Liver (tissue), 9 donors: ENCODE results near the gene SEMA5A. TPM values are rescaled to one million over a fixed set of nuclear protein-coding genes. Genes with fewer than 3 reads are reported as not detected.

Experiments
- DNase-seq: peaks from one replicate; pipeline ENCODE4 v3.0.0-alpha.2; 2017; ENCODE audit warnings: low spot score
- H3K27ac ChIP-seq, 2 donors: one replicate each; pipeline ENCODE4 v1.7.0; 2013; ENCODE audit warnings: inconsistent platforms in 2 of 2, low read length in 2 of 2, control low read depth in 1 of 2, low read depth in 1 of 2, mild to moderate bottlenecking in 1 of 2
- H3K27me3 ChIP-seq, 4 donors: one replicate each; pipeline versions ENCODE4 v1.6.1 to v1.7.0; 2013; ENCODE audit warnings: low read length in 3 of 4, inconsistent platforms in 1 of 4, mild to moderate bottlenecking in 1 of 4, moderate library complexity in 1 of 4; ENCODE audit not compliant: control insufficient read depth in 4 of 4, insufficient read depth in 4 of 4
- H3K36me3 ChIP-seq, 4 donors: one replicate each; pipeline versions ENCODE4 v1.6.1 to v1.7.0; 2013; ENCODE audit warnings: low read length in 3 of 4, mild to moderate bottlenecking in 3 of 4, low read depth in 1 of 4, moderate library complexity in 1 of 4; ENCODE audit not compliant: control insufficient read depth in 4 of 4, insufficient read depth in 3 of 4
- H3K4me1 ChIP-seq, 4 donors: one replicate each; pipeline versions ENCODE4 v1.6.1 to v1.7.0; 2013; ENCODE audit warnings: low read length in 3 of 4, mild to moderate bottlenecking in 3 of 4, moderate library complexity in 1 of 4; ENCODE audit not compliant: control insufficient read depth in 4 of 4, insufficient read depth in 4 of 4
- H3K4me3 ChIP-seq, 3 donors: one replicate each; pipeline versions ENCODE4 v1.6.1 to v1.7.0; 2013; ENCODE audit warnings: low read length in 3 of 3, control low read depth in 1 of 3, low read depth in 1 of 3, mild to moderate bottlenecking in 1 of 3
- H3K9ac ChIP-seq, 2 donors: one replicate each; pipeline ENCODE4 v1.7.0; 2013; ENCODE audit warnings: low read length in 2 of 2, mild to moderate bottlenecking in 2 of 2, moderate library complexity in 2 of 2, control low read depth in 1 of 2, low read depth in 1 of 2
- H3K9me3 ChIP-seq, 4 donors: one replicate each; pipeline versions ENCODE4 v1.6.1 to v1.7.0; 2013; ENCODE audit warnings: low read length in 3 of 4; ENCODE audit not compliant: control insufficient read depth in 4 of 4
- ATF3 ChIP-seq: IDR thresholded peaks from 2 replicates; pipeline ENCODE4 v1.6.1; 2016; ENCODE audit warnings: antibody characterized with exemption
- CTCF ChIP-seq: fragments of 150-350 bp; IDR thresholded peaks from 2 replicates; pipeline ENCODE4 v1.5.1; 2017; ENCODE audit warnings: improper control_type of control experiment, low read depth, low read length; ENCODE audit not compliant: missing input control
- EGR1 ChIP-seq, 2 donors: IDR thresholded peaks; 2 replicates each; pipeline ENCODE4 v1.6.1; 2016 to 2018; ENCODE audit warnings: antibody characterized with exemption in 2 of 2, low read depth in 2 of 2
- FOXA1 ChIP-seq: IDR thresholded peaks from 2 replicates; pipeline ENCODE4 v1.6.1; 2016; ENCODE audit warnings: antibody characterized with exemption
- GABPA ChIP-seq, 2 donors: IDR thresholded peaks in 1 of 2; conservative IDR thresholded peaks in 1 of 2; 2 replicates each; pipeline ENCODE4 v1.6.1; 2016; ENCODE audit warnings: antibody characterized with exemption in 2 of 2, mild to moderate bottlenecking in 1 of 2, moderate library complexity in 1 of 2
- NR2F2 ChIP-seq: IDR thresholded peaks from 2 replicates; pipeline ENCODE4 v1.6.1; 2016; ENCODE audit warnings: antibody characterized with exemption
- RAD21 ChIP-seq, 2 donors: IDR thresholded peaks; 2 replicates each; pipeline ENCODE4 v1.6.1; 2016; ENCODE audit warnings: antibody characterized with exemption in 2 of 2, mild to moderate bottlenecking in 2 of 2
- REST ChIP-seq: IDR thresholded peaks from 2 replicates; pipeline ENCODE4 v1.6.1; 2016; ENCODE audit warnings: antibody characterized with exemption, mild to moderate bottlenecking
- RXRA ChIP-seq, 2 donors: IDR thresholded peaks; 2 replicates each; pipeline ENCODE4 v1.6.1; 2017 to 2018; ENCODE audit warnings: antibody characterized with exemption in 2 of 2, mild to moderate bottlenecking in 1 of 2
- TAF1 ChIP-seq: conservative IDR thresholded peaks from 2 replicates; pipeline ENCODE4 v1.6.1; 2016; ENCODE audit warnings: antibody characterized with exemption, mild to moderate bottlenecking
- YY1 ChIP-seq: IDR thresholded peaks from 2 replicates; pipeline ENCODE4 v1.6.1; 2016; ENCODE audit warnings: antibody characterized with exemption, mild to moderate bottlenecking
- WGBS: extraction: QIAGEN DNeasy Blood & Tissue Kit; methylation state at CpG from one replicate; pipeline ENCODE4 v1.1.7; 2013; 5-methylcytosine and 5-hydroxymethylcytosine counted together
- polyA plus RNA-seq, 2 donors: library from polyadenylated mRNA; stranded (reverse) in 1 of 2; unstranded in 1 of 2; fragments of 200-250 nt in 1 of 2; fragments of >200 nt in 1 of 2; fragmentation: Nextera tagmentation in 1 of 2; extraction: Ambion mirVana in 1 of 2; gene quantifications; one replicate each; pipeline versions ENCODE4 v1.2.1 to v1.2.3, GENCODE V29; 2013 to 2015
- total RNA-seq, 2 donors: library from RNA; depleted of rRNA; stranded (reverse); fragments of >200 nt; gene quantifications; one replicate each; pipeline ENCODE4 v1.2.3, GENCODE V29; 2014
- donor health status: healthy.
- donor health status: healthy.
- donor health status: healthy.
- donor health status: healthy.
- donor health status: healthy.

SEMA5A gene
- total and polyA plus RNA-seq, 4 donors: 1.1 to 5.8 (median 3.2) TPM

GRCh38 chr5:9534881-9535517, 10.9 kb downstream of the SEMA5A start:
- WGBS: 90% methylated on average over 15 of the region's 15 CpGs

More at GRCh38 chr5:9534881-9535517, 10.9 kb downstream of the SEMA5A start:
- Histone ChIP-seq H3K27ac (no peak overlapping the region), H3K9ac (no peak overlapping the region), H3K4me3 (no peak overlapping the region), H3K4me1 (peaks cover 0 to 11% (median 1%) of the 10 kb centered on the region in 4 donors), H3K27me3 (no peaks in the 10 kb centered on the region), H3K36me3 (no peaks in the 10 kb centered on the region), H3K9me3 (no peaks in the 10 kb centered on the region)
- no peak for TF ChIP-seq CTCF
- no peak for TF ChIP-seq NR2F2
- TF ChIP-seq ATF3: no peak
- TF ChIP-seq TAF1: no peak
- TF ChIP-seq REST: no peak
- no peak for TF ChIP-seq FOXA1
- TF ChIP-seq RAD21 (IDR thresholded peaks at IDR 0.05): no peak
- TF ChIP-seq GABPA (IDR thresholded peaks at IDR 0.05 in 1 of 2, conservative IDR thresholded peaks at IDR 0.05 in 1 of 2): no peak
- TF ChIP-seq EGR1 (IDR thresholded peaks at IDR 0.05; ENCODE audit: low read depth in 2 of 2): no peak
- no peak for TF ChIP-seq RXRA (IDR thresholded peaks at IDR 0.05)
- TF ChIP-seq YY1: no peak
- no peak for DNase-seq
